HCT116 (cell line): Measurements from ENCODE around the gene SAC3D1.

Experiments used
- CEBPB ChIP-seq: IDR thresholded peaks from 2 replicates; pipeline ENCODE4 v1.6.1; 2012; ENCODE audit warnings: low read depth
- EZH2phosphoT487 ChIP-seq: fragments of 200-600 bp; IDR thresholded peaks from 2 replicates; pipeline ENCODE4 v1.6.1; 2018; ENCODE audit warnings: antibody characterized with exemption, borderline replicate concordance
- TF ChIP-seq, protein P1 (sequence below), 3 experiments: fragments of 200-600 bp in 1 of 3; sonication (generic) in 1 of 3; IDR thresholded peaks in 2 of 3; conservative IDR thresholded peaks in 1 of 3; 2 replicates each; pipeline ENCODE4 v1.5.1; 2012 to 2017; ENCODE audit warnings: low read depth in 2 of 3, low read length in 2 of 3, antibody characterized with exemption in 1 of 3, borderline replicate concordance in 1 of 3, control low read depth in 1 of 3, mild to moderate bottlenecking in 1 of 3, mixed read lengths in 1 of 3, mixed run types in 1 of 3, moderate library complexity in 1 of 3; ENCODE audit not compliant: insufficient read depth in 1 of 3

DNA sequence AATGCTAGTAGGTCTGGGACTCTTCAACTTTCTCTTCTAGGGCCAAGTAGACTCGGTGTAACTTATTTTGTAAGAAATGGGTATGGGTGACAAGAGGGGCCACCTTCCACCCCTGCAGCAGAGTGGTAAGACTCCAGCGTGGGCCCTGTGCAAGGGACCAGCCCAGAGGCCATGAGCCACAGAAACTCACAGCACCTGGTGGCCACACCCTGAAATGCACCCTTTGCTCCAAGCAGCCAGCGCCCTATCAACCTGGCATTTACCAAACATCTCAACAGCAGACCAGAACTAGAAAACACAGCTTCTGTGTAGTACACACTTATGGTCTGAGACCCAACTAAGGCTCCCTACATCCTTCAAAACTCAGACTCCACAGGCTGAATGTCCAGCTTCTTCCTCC is 37.1 kb downstream of the SAC3D1 start:
- no peak for TF ChIP-seq CEBPB
- TF ChIP-seq, protein P1, sequence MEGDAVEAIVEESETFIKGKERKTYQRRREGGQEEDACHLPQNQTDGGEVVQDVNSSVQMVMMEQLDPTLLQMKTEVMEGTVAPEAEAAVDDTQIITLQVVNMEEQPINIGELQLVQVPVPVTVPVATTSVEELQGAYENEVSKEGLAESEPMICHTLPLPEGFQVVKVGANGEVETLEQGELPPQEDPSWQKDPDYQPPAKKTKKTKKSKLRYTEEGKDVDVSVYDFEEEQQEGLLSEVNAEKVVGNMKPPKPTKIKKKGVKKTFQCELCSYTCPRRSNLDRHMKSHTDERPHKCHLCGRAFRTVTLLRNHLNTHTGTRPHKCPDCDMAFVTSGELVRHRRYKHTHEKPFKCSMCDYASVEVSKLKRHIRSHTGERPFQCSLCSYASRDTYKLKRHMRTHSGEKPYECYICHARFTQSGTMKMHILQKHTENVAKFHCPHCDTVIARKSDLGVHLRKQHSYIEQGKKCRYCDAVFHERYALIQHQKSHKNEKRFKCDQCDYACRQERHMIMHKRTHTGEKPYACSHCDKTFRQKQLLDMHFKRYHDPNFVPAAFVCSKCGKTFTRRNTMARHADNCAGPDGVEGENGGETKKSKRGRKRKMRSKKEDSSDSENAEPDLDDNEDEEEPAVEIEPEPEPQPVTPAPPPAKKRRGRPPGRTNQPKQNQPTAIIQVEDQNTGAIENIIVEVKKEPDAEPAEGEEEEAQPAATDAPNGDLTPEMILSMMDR (IDR thresholded peaks at IDR 0.05 in 2 of 3, conservative IDR thresholded peaks at IDR 0.05 in 1 of 3; ENCODE audit: borderline replicate concordance in 1 of 3, insufficient read depth in 1 of 3, low read depth in 2 of 3, low read length in 2 of 3) = peak; percentile 52 to 83 (median 78); a peak in 5 of 6 replicates
- TF ChIP-seq EZH2phosphoT487 = no peak
